Omental fat pad (tissue), 4 donors: ENCODE data around the gene GDPD5. TPM values are rescaled to one million over a fixed set of nuclear protein-coding genes. Genes with fewer than 3 reads are reported as not detected.
A peak's percentile ranks its signal among the peaks of the same experiment; 100 is the strongest.

Source experiments
- ATAC-seq: fragments of 150-250 bp; one replicate; pipeline ENCODE4 v1.9.1; 2016; ENCODE audit warnings: mild to moderate bottlenecking, moderate library complexity; ENCODE audit not compliant: low FRiP score
- DNase-seq: peaks from one replicate; pipeline ENCODE4 v3.0.0-alpha.2; 2019; ENCODE audit warnings: low spot score
- total RNA-seq, 4 donors: library from RNA; depleted of rRNA; stranded (reverse); fragments of >200 nt; gene quantifications; one replicate each; pipeline ENCODE4 v1.1.0, GENCODE V29; 2016
- TF ChIP-seq, protein P1 (sequence below), 3 donors: fragments of 450-650 bp; IDR thresholded peaks; one replicate each; pipeline ENCODE4 v1.5.1; 2016 to 2017; ENCODE audit warnings: antibody characterized with exemption in 3 of 3, mild to moderate bottlenecking in 3 of 3, moderate library complexity in 2 of 3

GDPD5 gene, protein sequence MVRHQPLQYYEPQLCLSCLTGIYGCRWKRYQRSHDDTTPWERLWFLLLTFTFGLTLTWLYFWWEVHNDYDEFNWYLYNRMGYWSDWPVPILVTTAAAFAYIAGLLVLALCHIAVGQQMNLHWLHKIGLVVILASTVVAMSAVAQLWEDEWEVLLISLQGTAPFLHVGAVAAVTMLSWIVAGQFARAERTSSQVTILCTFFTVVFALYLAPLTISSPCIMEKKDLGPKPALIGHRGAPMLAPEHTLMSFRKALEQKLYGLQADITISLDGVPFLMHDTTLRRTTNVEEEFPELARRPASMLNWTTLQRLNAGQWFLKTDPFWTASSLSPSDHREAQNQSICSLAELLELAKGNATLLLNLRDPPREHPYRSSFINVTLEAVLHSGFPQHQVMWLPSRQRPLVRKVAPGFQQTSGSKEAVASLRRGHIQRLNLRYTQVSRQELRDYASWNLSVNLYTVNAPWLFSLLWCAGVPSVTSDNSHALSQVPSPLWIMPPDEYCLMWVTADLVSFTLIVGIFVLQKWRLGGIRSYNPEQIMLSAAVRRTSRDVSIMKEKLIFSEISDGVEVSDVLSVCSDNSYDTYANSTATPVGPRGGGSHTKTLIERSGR
- total RNA-seq: 10 to 100 TPM; 23.6 to 34.7 (median 31.7) TPM

DNA sequence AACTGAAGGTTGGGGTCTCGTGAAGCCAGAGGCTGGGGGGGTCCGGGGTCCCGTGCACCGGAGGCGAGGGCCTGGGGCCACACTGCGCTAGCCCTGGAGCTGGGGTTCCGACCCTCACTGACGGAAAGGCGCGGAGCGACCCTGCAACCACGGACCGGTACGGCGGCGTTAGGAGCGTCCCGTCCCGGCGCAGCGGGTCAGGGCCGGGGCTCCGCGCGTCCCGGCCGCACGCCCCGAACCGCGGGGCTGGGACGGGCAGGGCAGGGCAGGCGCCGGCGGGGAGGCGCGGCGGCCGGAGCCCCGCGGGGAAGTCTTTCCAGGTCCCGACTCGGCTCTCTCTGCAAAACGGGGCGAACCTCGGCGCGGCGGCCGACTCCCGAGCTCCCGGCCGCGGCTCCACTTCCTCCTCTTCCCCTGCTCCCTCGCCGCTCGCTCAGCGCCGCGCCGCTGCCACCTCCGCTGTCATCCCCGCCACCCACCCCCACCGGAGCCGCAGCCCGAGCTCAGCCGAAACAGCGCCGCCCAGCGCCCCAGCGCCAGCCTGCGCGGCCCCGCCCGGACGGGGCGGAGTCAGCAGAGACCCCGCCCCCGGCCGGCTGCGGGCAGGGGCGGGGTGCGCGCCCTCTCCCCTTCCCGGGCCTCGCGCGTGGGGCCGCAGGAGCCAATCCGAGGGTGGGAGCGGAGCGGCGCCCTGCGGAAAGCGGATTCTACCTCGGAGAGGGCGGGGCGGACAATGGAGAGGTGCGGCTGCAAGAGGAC, at the start of gene GDPD5:
GDPD5 (minus strand) TSS at position 509 of the 759 bp plus-strand sequence. CDS start 48,206 bp downstream, outside the sequence.
- peak; percentile 50 for DNase-seq
- peak; percentile 92 for ATAC-seq
- TF ChIP-seq, protein P1, sequence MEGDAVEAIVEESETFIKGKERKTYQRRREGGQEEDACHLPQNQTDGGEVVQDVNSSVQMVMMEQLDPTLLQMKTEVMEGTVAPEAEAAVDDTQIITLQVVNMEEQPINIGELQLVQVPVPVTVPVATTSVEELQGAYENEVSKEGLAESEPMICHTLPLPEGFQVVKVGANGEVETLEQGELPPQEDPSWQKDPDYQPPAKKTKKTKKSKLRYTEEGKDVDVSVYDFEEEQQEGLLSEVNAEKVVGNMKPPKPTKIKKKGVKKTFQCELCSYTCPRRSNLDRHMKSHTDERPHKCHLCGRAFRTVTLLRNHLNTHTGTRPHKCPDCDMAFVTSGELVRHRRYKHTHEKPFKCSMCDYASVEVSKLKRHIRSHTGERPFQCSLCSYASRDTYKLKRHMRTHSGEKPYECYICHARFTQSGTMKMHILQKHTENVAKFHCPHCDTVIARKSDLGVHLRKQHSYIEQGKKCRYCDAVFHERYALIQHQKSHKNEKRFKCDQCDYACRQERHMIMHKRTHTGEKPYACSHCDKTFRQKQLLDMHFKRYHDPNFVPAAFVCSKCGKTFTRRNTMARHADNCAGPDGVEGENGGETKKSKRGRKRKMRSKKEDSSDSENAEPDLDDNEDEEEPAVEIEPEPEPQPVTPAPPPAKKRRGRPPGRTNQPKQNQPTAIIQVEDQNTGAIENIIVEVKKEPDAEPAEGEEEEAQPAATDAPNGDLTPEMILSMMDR (IDR thresholded peaks at IDR 0.05): no peak

DNA sequence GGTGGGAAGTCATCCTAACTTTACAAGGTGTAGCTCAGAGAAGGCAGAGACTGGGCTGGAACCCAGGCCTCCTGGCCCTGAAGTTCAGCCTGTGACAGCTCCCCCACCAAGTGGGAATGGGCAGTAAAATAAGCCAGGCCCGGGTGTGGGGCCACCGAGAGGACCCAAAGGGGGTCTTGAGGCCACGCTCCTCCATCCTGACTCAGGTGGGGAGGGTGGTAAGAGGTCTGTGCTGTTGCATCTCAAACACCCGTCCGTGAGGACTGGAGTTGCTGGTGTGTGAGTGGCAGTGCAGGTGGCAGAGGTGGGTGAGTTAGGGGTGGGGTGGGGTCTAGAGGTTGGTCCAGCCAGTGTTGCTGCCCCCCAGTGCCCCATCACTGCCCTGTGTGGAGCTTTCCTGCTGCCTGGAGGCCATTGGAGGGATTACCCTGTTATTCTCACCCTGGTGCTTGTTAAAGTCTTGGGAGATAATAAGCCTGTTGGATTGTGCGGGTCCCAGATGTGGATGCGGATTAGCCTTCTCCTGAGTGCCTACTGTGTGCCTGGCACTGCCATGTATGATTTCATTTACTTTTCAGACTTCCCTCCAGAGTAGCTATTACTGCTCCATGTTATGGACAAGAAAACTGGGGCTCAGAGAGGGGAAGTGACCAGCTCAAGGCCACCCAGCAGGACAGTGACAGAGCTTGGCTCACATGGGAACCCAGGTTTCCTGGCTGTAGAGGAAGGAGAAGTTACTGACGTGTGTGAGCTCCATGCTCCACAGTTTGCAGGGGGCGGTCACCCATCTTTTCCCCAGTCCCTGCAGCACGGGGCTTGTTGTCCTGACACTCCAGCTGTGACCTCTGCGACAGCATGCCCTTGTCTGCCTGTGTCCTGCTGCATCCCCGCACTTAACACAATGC, 49.2 kb upstream of the GDPD5 start:
- ATAC-seq (no peak), DNase-seq (no peak)
- TF ChIP-seq, protein P1 (IDR thresholded peaks at IDR 0.05): no peak

DNA sequence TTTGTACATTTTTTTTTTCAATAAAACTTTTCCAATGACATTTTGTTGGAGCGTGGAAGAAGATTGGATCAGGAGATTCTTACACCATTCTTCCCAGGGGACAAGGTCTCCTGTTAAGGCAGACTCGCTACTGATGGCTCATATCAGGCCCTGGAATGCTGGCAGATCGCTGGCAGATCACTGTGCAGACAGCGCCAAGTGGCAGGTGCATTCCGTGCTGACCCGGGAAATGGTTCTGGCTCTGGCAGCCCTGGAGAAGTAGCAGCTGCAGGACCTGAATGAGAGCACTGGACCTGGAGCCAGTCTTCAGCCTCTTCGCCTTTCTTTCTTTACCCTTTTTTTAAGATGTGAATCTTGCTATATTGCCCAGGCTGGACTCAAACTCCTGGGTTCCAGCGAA, 47.0 kb upstream of the GDPD5 start:
- TF ChIP-seq, protein P1 (IDR thresholded peaks at IDR 0.05): no peak
- DNase-seq (no peak), ATAC-seq (no peak)

DNA sequence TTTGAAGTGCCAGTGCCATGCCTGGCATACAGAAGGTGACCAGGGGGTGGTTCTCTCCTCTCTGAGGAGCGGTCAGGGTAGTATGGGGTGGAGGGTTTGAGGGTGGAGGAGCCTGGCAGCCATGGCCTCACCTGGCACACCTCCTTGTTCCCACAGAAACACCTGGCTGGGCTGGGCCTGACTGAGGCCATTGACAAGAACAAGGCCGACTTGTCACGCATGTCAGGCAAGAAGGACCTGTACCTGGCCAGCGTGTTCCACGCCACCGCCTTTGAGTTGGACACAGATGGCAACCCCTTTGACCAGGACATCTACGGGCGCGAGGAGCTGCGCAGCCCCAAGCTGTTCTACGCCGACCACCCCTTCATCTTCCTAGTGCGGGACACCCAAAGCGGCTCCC, 45.9 kb upstream of the GDPD5 start:
- ATAC-seq (no peak), DNase-seq (no peak)
- TF ChIP-seq, protein P1 (IDR thresholded peaks at IDR 0.05): no peak

DNA sequence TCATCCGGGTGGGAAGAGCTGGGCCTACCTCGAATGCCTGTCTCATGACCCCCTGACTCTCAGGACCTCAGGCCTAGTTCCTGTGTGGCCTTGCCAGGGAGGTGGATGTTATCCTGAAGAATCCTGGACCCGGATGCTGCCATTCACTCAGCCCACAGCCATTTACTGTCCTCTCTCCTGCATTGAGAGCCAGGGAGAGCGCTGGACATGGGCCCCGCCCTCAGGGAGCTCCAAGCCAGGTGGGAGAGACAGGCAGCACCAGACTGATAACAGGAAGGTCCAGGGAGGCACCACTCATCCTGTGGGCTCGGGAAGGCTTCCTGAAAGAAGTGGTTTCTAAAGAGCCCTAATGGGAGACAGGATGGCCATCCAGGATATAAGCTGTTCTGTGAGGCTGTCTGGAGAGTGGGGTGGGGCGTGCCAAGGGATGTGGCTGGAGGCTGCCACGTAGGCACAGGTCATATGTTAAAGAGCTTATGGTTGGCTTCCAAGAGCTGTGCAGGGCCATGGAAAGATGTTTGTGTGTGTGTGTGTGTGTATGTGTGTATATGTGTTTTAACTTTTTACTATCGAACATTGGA, 44.9 kb upstream of the GDPD5 start:
- DNase-seq: no peak
- TF ChIP-seq, protein P1 (IDR thresholded peaks at IDR 0.05): no peak
- ATAC-seq: no peak

DNA sequence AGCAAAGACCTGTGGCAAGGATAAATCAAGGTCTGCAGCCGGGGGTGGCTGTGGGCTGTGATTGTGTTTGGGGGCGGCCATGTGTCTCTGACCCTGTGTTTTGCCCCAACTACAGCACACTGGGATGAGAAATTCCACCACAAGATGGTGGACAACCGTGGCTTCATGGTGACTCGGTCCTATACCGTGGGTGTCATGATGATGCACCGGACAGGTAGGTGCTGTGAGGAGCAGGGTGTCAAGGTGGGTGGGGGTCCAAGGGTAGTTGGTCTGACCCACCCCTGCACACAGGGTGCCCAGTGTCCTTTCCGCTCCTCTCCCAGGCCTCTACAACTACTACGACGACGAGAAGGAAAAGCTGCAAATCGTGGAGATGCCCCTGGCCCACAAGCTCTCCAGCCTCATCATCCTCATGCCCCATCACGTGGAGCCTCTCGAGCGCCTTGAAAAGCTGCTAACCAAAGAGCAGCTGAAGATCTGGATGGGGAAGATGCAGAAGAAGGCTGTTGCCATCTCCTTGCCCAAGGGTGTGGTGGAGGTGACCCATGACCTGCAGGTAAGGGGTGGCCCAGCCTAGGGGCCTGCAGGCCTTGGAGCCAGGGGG, 43.0 kb upstream of the GDPD5 start:
- TF ChIP-seq, protein P1 (IDR thresholded peaks at IDR 0.05): no peak
- no peak for ATAC-seq
- no peak for DNase-seq
